Epithelial cell of esophagus (primary cell): ENCODE results near the gene GPA33.
A peak's percentile ranks its signal among the peaks of the same experiment; 100 is the strongest.

Experiments
- DNase-seq: peaks from one replicate; pipeline ENCODE4 v3.0.0; 2010; ENCODE audit warnings: low read depth
- H3K4me3 ChIP-seq: 2 replicates; pipeline ENCODE4 v1.5.1; 2011; ENCODE audit warnings: mild to moderate bottlenecking, low read length, control low read depth
- TF ChIP-seq, protein P1 (sequence below): IDR thresholded peaks from 2 replicates; pipeline ENCODE4 v1.5.1; 2011; ENCODE audit warnings: low read depth, mild to moderate bottlenecking, low read length, control low read depth, inconsistent platforms; ENCODE audit not compliant: insufficient read depth; ENCODE audit errors: missing control alignments

The GPA33 gene

DNA sequence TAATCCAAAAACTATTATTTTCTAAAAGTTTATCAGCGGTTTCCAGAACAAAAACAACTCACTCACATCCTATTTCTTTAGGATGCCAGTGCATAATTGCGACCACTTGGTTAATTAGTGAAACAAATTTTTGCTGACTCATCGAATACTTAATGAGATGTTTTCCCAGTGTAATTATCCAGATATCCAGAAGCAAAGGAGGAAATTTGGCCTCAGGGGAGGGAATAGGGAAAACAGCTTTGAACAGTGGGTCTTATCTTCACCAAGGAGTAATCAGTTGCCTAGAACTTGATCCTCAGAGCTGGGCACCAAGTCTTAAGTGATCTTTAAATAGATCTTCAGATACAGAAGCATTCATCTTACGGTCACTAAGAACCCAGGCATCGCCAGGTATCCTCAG, 28.0 kb upstream of the GPA33 start:
- no peak for DNase-seq

DNA sequence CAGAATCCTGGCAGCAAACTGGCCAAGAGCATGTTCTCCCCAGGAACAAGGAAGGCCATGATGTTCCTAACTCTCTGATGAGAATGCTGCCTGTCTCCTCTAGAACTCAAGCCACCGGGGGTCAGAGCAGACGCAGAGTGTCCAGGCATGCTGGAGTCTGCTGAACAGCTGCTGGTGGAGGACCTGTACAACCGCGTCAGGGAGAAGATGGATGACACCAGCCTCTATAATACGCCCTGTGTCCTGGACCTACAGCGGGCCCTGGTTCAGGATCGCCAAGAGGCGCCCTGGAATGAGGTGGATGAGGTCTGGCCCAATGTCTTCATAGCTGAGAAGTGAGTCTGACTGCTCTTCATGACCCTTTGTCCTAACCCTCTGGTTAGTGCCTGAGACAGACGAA, 27.0 kb upstream of the GPA33 start:
- TF ChIP-seq, protein P1, sequence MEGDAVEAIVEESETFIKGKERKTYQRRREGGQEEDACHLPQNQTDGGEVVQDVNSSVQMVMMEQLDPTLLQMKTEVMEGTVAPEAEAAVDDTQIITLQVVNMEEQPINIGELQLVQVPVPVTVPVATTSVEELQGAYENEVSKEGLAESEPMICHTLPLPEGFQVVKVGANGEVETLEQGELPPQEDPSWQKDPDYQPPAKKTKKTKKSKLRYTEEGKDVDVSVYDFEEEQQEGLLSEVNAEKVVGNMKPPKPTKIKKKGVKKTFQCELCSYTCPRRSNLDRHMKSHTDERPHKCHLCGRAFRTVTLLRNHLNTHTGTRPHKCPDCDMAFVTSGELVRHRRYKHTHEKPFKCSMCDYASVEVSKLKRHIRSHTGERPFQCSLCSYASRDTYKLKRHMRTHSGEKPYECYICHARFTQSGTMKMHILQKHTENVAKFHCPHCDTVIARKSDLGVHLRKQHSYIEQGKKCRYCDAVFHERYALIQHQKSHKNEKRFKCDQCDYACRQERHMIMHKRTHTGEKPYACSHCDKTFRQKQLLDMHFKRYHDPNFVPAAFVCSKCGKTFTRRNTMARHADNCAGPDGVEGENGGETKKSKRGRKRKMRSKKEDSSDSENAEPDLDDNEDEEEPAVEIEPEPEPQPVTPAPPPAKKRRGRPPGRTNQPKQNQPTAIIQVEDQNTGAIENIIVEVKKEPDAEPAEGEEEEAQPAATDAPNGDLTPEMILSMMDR: no peak
- DNase-seq: no peak

More for the DNA sequence above, 28.0 kb upstream of the GPA33 start:
- H3K4me3 ChIP-seq: no peak overlapping the region
- TF ChIP-seq, protein P1: no peak

DNA sequence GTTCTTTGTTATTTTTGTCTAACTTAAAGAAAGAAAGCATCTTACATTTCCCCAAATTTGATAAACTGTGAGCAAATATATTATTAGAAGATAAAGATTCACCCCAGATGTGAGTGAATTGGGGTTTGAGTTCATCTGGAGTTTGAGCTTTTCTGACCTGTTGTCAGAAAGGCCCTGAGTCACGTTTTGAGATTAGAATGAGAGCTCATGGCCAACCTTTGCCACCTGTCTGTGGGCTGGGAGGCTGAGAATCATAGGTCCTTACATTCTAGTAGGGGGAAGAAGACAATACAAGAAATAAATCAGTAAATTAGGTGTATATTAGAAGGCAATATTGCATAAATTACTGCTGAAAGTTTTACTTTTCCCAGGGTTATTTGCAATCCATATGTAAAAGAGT, 26.0 kb upstream of the GPA33 start:
- H3K4me3 ChIP-seq: no peak overlapping the region
- TF ChIP-seq, protein P1: no peak
- no peak for DNase-seq

More for the DNA sequence above, 27.0 kb upstream of the GPA33 start:
- no peak overlapping the region for H3K4me3 ChIP-seq

DNA sequence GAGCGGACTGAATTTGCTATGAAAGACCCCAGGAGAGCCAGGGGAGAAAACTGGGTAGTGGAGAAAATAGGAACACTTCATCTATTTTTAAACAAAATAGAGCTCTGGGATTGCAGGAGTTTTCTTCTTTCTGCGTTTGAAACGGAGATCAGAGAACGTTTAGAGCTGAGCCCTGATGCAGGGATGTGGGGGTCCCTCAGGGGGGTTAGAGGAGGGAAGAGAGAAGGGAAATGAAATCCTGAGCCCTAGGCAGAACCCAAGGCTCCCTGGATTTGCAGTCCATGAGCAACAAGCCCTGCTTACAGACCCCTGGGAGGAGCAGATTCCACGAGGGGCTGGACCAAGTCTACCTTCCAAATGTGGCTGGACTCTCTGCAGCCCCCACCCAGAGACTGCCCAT, 25.5 kb upstream of the GPA33 start:
- TF ChIP-seq, protein P1: no peak
- H3K4me3 ChIP-seq: no peak overlapping the region
- DNase-seq: no peak

DNA sequence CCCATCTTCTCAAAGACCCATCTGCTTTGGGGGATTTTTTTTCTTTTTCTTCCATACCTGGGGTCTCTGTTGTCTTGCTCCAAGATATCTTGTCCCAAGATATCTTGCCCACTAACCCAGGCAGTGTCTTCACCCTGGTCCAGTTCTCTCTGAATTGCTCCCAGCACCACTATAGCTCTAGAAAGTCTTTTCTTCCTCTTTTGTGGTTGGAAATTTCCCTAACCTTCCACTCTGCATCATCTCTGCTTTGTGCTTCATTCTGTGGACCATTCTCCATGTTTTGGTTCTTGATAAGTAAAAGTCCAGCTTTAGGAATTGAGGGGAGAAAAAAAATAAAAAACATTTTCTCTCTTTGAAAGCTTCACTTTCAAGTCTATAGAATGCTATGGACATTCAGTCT, 24.5 kb upstream of the GPA33 start:
- TF ChIP-seq, protein P1: no peak
- no peak overlapping the region for H3K4me3 ChIP-seq
- DNase-seq: no peak

DNA sequence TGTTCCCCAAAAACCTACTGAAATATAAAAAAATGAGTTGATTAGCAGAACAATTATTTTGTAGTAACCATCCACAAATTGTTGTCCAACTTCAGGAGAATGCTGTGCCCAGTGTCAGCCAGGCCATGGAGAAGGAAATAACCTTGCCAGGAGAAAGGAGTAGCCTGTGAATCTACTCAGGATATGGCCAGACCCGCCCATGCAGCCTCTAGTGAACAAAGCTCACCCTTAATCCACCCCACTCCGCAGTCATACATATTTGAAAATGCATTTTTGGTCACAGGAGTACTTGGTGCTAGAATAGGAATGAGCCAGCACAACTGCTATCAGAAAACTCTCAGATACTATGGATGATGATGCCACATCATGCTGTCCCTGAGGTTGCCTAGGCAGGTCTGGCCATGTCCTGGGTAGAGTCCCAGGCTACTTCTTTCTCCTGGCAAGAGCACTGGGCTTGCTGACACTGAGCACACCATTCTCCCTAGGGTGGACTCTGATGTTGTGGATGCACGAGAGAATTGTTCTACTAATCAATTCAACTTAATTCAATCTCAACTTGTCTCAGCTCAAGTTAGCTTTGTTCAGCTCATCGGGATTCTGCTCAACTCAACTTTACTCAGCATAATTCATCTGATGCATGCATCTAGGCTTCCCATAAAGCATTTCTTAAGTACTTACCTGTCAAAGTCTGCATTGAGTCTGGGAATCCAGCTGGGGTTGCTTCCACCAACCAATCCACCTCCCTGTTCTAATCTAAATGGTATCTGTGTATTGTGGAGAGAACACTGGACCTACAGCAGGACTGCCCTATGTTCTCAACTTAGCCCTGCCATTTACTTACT, 21.9 kb upstream of the GPA33 start:
- H3K4me3 ChIP-seq: no peak overlapping the region
- peak; percentile 54 for DNase-seq
- TF ChIP-seq, protein P1: no peak

DNA sequence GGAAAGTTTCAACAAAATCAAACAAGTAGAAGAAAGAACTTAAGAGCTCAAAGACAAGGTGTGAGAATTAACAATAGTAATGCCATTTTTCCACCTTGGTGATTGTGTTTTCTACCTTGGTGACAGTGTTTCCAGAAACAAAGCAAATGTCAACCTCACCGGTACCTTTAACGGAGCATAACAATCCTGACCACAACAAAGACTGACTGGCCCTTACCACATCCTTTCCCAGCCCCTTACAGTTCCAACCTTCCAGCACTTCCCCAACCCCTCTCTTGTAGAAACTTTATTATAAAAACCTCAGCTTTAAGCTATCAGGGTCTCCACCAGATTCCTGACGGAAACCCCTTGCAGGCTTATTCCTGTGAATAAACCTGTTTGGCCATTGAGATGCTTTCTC, 20.4 kb upstream of the GPA33 start:
- TF ChIP-seq, protein P1: no peak
- H3K4me3 ChIP-seq: no peak overlapping the region
- no peak for DNase-seq
